NT2/D1 (cell line): ENCODE results near the gene GFOD1.

Source experiments
- YY1 ChIP-seq: IDR thresholded peaks from 2 replicates; pipeline ENCODE4 v1.6.1; 2011; ENCODE audit not compliant: insufficient read length, insufficient read depth
- ZNF274 ChIP-seq: IDR thresholded peaks from 2 replicates; pipeline ENCODE4 v1.6.1; 2011; ENCODE audit warnings: mild to moderate bottlenecking, low read depth, low read length

DNA sequence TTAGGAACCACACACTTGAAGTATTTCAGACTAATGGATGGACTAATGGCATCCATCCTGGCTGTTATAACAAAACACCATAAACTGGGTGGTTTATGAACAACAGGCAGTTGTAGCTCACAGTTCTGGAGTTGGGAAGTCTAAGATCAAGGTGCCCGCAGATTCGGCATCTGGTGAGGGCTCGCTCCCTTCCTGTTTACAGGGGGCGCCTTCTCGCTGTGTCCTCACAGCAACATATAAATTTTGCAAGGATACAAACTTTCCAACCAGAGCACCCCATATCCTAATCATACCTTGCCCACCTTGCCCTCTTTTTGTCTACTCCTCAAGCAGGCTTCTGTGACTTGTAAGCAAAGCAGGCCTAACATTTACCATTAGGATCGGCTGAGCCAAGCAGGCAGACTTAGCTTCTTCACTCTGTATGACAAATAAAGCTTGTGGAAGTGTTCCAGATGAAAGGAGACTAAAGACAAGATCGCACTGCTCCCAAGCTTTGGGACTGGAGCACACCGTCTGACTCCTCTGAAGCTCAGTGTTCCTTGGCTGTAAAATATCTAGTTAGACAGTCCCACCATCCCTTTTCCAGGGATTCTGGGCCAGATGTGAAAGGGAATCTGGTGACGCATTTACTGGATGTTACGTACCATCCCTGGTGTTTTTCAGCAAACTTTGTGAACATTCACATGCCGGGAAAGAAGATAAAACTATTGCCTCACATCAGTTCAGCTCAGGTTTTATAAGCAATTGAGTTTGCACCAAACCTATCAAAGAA, 34.9 kb downstream of the GFOD1 start:
- TF ChIP-seq YY1: no peak
- TF ChIP-seq ZNF274: no peak
